Panc1 (cell line): ENCODE results near the gene RAPGEF1. TPM values are rescaled to one million over a fixed set of nuclear protein-coding genes. Genes with fewer than 3 reads are reported as not detected.
A peak's percentile ranks its signal among the peaks of the same experiment; 100 is the strongest.

Experiments used
- ATAC-seq: fragments of 200-7000 bp; cut with Tn5 transposase; 2 replicates; pipeline ENCODE4 v1.9.1; 2020; ENCODE audit warnings: mild to moderate bottlenecking, moderate library complexity
- BruUV-seq: library from RNA; stranded (reverse); fragments of 400-500 nt; replicated peaks from 2 replicates; lab custom pipeline; 2021; lab: Mats Ljungman, UMichigan
- CTCF ChIA-PET: fragments of 300-600 bp; sonication (Branson Sonifier 250); formaldehyde crosslinking; loops from one replicate; lab custom pipeline; 2022; ENCODE audit warnings: antibody characterized with exemption; lab: Charles Lee
- POLR2A ChIA-PET: fragments of 300-600 bp; sonication (Branson Sonifier 250); formaldehyde crosslinking; loops from one replicate; lab custom pipeline; 2022; ENCODE audit warnings: antibody characterized with exemption; lab: Charles Lee
- DNase-seq: peaks from one replicate; pipeline ENCODE4 v3.0.0-alpha.2; 2010; ENCODE audit warnings: low read depth, low spot score
- H3K27ac ChIP-seq: 2 replicates; pipeline ENCODE4 v1.5.1; 2011; ENCODE audit warnings: mild to moderate bottlenecking, low read length, inconsistent platforms
- H3K27me3 ChIP-seq: fragments of 200-500 bp; sonication (Bioruptor generic); 2 replicates; pipeline ENCODE4 v1.6.0; 2014; ENCODE audit warnings: low read length, inconsistent platforms; ENCODE audit not compliant: control insufficient read depth, insufficient read depth
- H3K36me3 ChIP-seq: fragments of 200-500 bp; sonication (Bioruptor generic); 2 replicates; pipeline ENCODE4 v1.5.1; 2014; ENCODE audit warnings: inconsistent platforms, mild to moderate bottlenecking, low read length, moderate library complexity; ENCODE audit not compliant: control insufficient read depth, insufficient read depth
- H3K4me1 ChIP-seq: 2 replicates; pipeline ENCODE4 v1.5.1; 2011; ENCODE audit warnings: inconsistent platforms, mild to moderate bottlenecking, low read length, moderate library complexity; ENCODE audit not compliant: control insufficient read depth, insufficient read depth
- H3K4me3 ChIP-seq, 2 experiments: 2 replicates each; pipeline ENCODE4 v1.5.1; 2011 to 2012; ENCODE audit warnings: low read depth in 2 of 2, low read length in 2 of 2, mild to moderate bottlenecking in 2 of 2, inconsistent platforms in 1 of 2, moderate library complexity in 1 of 2
- H3K9me3 ChIP-seq: fragments of 200-500 bp; sonication (Bioruptor generic); 2 replicates; pipeline ENCODE4 v1.5.1; 2014; ENCODE audit warnings: low read depth, mild to moderate bottlenecking, inconsistent platforms, low read length, moderate library complexity; ENCODE audit not compliant: control insufficient read depth, insufficient read depth
- POLR2AphosphoS5 ChIP-seq: IDR thresholded peaks from 2 replicates; pipeline ENCODE4 v1.6.1; 2012; ENCODE audit warnings: mild to moderate bottlenecking, low read depth, low read length, moderate library complexity
- REST ChIP-seq, 2 experiments: IDR thresholded peaks; 2 replicates each; pipeline ENCODE4 v1.6.1; 2011 to 2012; ENCODE audit warnings: low read depth in 2 of 2, control low read depth in 1 of 2, low read length in 1 of 2, mild to moderate bottlenecking in 1 of 2, moderate library complexity in 1 of 2; ENCODE audit not compliant: insufficient read depth in 1 of 2
- SIN3A ChIP-seq: IDR thresholded peaks from 2 replicates; pipeline ENCODE4 v1.6.1; 2012; ENCODE audit warnings: low read depth, mild to moderate bottlenecking, low read length, moderate library complexity, borderline replicate concordance; ENCODE audit not compliant: insufficient read depth
- TCF7L2 ChIP-seq: IDR thresholded peaks from 2 replicates; pipeline ENCODE4 v1.6.1; 2011; ENCODE audit warnings: mild to moderate bottlenecking, low read depth, low read length, inconsistent platforms
- in situ Hi-C: cut with HindIII; loops from 2 replicates; pipeline ENCODE4 v1.10.0; 2016; ENCODE audit warnings: low sequenced_read_pairs, low pct_unique_long_range_greater_than_20kb
- intact Hi-C: fragments of 100-400 bp; cut with micrococcal nuclease; formaldehyde crosslinking; loops from one replicate; pipeline ENCODE4 v1.10.0; 2022; ENCODE audit not compliant: unreplicated experiment
- total RNA-seq: library from RNA; stranded (reverse); gene quantifications from one replicate; pipeline ENCODE4 v1.2.1, GENCODE V29; 2021; ENCODE audit not compliant: unreplicated experiment
- TF ChIP-seq, protein P1 (sequence below): fragments of 450-650 bp; IDR thresholded peaks from 2 replicates; pipeline ENCODE4 v1.5.1; 2017; ENCODE audit warnings: mild to moderate bottlenecking

The RAPGEF1 gene
- total RNA-seq, 1 experiment from 2014 or later, result 86.8 TPM

DNA sequence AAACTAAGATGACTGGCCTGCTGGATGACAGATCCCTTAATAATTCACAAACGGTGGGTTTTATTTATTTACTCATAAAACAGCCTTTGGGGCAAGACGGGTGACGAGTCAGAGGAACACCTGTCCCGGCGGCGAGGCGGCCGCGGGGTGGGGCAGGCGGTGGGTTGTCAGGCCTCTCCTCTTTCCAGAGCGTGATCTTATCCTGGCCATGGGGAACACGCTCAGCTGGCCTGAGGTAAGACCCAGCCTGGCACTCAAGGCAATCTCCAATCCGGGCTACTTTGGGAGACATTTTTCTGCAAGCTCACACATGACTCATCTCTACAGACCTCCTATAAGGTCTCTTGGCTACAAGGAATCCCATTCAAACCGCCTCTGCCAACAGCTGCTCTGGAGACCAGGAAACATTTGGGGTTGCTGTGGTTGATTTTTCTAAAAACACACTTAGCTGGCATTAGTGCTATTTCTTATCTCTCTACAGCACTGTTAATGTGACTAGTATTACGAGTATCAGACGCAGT is 6.3 kb downstream of the RAPGEF1 start:
- POLR2A ChIA-PET, result no interaction called here
- ATAC-seq (peak; percentile 73), DNase-seq (no peak)
- H3K27ac ChIP-seq, result peak overlapping the region; percentile 88
- TF ChIP-seq TCF7L2, result no peak
- in situ Hi-C loops, result no loop called here
- no peaks in the 10 kb centered on the region for H3K36me3 ChIP-seq
- intact Hi-C loops, result loop anchor here (10.0 kb wide), 1 partner anchor 59 kb away; no protein-coding TSS in a partner anchor
- H3K4me1 ChIP-seq, result peaks cover 82% of the 10 kb centered on the region
- H3K4me3 ChIP-seq, result peak overlapping the region in 1 of 2 experiments; percentile 23; a peak in 2 of 4 replicates
- H3K27me3 ChIP-seq, result no peaks in the 10 kb centered on the region
- BruUV-seq, result no TSS peak
- CTCF ChIA-PET, result no interaction called here
- H3K9me3 ChIP-seq, result no peaks in the 10 kb centered on the region

- ATAC-seq, result no peak
- TF ChIP-seq SIN3A, result no peak
- no peak for TF ChIP-seq REST (IDR thresholded peaks at IDR 0.05; ENCODE audit: insufficient read depth in 1 of 2, low read depth in 2 of 2, low read length in 1 of 2)
- TF ChIP-seq, protein P1, sequence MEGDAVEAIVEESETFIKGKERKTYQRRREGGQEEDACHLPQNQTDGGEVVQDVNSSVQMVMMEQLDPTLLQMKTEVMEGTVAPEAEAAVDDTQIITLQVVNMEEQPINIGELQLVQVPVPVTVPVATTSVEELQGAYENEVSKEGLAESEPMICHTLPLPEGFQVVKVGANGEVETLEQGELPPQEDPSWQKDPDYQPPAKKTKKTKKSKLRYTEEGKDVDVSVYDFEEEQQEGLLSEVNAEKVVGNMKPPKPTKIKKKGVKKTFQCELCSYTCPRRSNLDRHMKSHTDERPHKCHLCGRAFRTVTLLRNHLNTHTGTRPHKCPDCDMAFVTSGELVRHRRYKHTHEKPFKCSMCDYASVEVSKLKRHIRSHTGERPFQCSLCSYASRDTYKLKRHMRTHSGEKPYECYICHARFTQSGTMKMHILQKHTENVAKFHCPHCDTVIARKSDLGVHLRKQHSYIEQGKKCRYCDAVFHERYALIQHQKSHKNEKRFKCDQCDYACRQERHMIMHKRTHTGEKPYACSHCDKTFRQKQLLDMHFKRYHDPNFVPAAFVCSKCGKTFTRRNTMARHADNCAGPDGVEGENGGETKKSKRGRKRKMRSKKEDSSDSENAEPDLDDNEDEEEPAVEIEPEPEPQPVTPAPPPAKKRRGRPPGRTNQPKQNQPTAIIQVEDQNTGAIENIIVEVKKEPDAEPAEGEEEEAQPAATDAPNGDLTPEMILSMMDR, result no peak
- TF ChIP-seq TCF7L2, result no peak
- no peak for TF ChIP-seq POLR2AphosphoS5
- no peak for DNase-seq
- no peaks in the 10 kb centered on the region for H3K27me3 ChIP-seq
- no peak overlapping the region for H3K4me3 ChIP-seq
- no TSS peak for BruUV-seq
- intact Hi-C loops, result loop anchor here (10.0 kb wide), 1 partner anchor 58 kb away; no protein-coding TSS in a partner anchor
- CTCF ChIA-PET, result no interaction called here
- in situ Hi-C loops, result no loop called here
- H3K27ac ChIP-seq, result peak overlapping the region; percentile 81
- no peaks in the 10 kb centered on the region for H3K36me3 ChIP-seq
- POLR2A ChIA-PET, result interaction anchor here (0.7 kb wide), 1 partner anchor 55 kb away, joined by 5 read pairs; no protein-coding TSS in a partner anchor
- H3K4me1 ChIP-seq, result peaks cover 85% of the 10 kb centered on the region
- H3K9me3 ChIP-seq, result no peaks in the 10 kb centered on the region
Measured at GRCh38 chr9:131732636-131733289, 7.1 kb downstream of the RAPGEF1 start.
